GM20431 (cell line): ENCODE results near the gene FGF9.

Experiments used
- in situ Hi-C: fragments of 300-500 bp; cut with MseI, MboI; formaldehyde crosslinking; loops from one replicate; pipeline ENCODE4 v1.15.0; 2020; ENCODE audit warnings: low sequenced_read_pairs; ENCODE audit not compliant: unreplicated experiment

The FGF9 gene

DNA sequence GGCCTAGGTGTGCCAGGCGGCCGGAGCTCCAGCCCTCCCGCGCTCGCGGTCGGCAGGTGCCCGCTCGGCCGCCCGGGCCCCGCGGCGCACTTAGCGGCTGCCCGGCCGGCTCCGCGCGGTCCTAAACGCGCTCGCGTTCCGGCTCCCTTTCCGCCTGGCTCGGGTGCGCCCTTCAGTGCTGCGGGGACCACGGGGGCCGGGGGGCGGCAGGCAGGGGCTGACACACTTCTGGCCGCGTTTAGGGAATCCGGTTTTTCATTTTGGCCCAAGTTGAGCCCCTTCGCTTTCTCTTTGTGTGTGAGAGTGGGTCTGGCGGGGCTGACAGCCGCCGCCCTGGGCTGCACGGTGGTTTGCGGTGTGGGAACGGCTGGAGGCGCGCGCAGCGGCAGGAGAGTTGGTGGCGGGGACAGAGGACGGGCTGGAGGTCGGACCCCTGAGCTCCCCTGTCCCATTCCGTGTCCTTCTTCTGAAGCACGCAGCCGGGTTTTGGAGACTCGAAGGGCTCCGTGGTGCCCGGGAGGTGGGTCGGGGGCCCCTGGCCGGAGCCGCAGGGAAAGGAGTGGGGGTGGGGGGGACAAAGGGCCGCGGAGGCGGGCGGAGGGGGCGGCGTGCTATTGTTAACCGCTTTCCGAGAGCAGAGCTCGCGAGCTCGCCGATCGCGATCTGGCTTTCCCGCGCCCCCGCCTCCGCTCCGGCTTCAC lies 3.1 kb downstream of the FGF9 start:
- in situ Hi-C loops, result no loop called here

DNA sequence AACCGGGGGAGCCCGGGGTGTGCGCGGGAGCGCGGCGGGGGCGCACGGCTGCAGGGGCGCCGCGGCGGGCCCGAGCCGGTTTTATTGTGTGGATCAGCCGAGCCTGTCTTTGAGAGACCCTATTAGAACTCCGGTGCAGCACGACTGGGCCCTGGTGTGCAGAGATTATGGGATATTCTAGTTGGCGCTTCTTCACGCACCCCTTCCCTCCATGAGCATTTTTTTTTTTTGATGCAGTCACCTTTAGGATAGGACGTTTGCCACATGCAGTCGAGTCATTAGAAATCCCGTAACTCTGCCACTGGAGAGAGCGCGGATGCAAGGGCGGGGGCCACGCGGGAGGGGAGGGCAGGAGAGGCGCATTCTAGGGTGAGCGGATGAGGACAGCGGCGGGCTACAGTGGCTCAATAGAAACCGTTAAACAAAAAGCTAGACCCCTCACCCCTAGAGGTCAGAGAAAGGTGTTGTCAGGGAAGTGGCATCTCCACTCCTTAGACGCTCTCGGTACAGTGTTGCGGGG lies 3.7 kb downstream of the FGF9 start:
- in situ Hi-C loops, result no loop called here

DNA sequence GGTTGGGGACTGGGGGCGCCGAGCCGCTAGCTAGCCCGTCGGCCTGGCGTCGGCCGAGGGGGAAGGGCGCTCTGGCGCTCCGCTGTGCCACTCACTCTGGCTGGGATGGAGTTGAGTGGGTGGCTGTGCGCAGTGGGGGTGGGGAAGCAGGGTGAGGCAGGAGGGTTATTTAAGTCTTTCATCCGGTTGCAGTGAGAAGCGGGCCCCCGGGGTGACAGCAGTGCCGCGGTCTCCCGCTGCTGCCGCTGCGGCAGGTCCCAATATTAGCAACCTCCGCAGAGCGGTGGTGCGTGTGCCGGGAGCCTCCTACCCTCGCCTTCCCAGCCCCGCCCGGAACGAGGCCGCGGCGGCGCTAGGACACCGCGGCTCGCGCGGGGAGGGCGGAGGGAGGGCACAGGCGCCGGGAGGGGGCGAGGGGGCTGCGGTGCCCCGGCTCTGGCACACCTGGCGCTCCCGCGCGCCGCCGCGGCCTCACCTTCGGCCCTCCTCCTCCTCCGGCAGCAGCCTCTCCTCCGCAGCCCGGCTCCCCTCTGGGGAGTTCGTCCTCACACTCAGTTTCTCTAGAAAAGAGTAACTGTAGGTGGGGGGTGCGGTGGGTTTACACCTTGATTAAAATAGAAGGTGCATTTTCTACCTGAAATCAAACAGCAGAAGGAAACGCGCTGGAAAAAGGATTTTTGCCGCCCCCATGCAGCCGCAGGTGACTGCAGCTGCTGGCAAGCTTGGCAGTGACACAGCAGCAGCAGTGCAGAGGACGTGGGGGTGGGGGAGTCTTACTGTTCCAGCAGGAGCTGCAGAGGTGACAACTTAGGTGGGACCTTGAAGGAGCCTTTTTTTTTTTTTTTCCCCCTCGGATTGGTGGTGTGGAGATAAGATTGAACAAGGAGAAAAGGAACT lies 4.5 kb downstream of the FGF9 start:
- in situ Hi-C loops, result no loop called here

DNA sequence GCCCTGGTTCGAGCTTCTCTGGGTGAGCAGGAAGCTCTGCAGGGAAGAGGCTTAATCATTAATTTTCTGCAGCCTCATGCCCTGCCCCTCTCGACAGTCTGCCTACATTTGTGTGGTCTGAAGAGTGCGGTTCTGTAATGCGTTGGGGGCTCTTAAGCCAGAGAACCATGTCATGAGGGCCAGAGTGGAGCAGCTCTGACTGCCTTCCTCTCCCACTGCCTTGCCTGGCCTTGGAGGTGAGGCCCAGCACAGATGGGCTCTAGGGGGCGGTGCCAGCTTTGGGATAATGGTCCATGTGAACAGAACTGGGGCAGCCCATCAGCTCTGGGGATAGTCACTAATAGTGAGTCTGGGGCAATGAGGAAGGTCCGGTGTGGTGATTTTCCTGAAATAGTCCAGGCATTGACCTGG lies 5.7 kb downstream of the FGF9 start:
- in situ Hi-C loops, result no loop called here

DNA sequence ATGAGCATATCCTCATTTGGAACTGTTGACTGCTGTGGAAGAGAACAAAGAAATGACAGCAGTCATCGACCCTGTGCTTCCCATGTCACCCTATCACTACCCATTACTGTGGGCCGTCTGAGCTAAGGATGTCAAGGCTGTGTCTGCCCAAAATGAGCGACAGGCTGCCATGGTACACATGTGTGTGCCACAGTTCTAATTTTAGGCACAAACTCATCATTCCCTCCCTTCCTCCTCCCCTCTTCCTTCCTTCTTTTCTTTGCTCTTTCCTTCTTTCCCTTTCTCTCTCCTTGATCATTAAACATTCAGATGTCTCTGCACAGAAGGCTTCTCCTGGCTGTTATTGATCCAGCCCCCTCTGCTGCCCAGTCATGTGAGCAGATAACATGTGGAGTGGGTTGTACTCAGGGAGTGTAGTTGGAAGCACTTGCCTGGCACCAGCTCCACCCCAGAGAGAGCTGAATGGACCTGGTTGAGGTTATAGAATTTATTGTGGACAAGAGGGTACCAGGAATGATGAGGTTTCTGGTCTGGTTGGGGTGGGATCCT lies 6.3 kb downstream of the FGF9 start:
- in situ Hi-C loops, result no loop called here

DNA sequence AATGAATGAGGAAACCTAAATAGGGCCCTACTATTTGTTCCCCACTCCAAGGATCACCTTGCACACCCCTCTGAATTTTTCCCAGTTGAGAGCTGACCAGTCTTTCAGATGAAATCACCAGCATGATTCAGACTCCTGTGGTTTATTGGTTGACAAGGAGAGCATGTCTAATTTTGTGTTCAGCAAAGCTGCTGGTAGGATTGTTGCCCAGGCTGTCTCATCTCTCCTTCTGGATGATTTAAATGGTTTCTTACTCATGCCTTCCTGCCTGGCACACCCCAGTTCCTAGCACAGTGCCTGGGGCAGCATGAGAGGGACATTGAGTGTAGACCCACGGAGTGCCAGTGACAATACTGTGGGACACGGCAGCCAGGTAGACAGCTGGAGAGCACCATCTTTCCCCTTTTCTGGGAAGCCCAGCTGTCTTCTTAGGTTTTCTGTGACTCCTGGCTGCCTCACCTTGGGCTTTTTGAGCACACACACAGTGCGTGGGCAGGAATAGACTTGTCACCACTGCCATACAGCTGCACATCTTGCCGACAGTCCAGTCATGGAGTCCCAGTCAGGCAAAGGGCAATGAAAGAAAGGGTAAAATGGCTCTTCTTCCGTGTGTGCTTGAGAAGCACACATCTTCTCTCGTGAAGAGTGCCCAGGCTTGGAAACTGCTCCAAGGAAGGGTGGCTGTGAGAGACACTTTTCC lies 12.3 kb downstream of the FGF9 start:
- in situ Hi-C loops, result no loop called here

DNA sequence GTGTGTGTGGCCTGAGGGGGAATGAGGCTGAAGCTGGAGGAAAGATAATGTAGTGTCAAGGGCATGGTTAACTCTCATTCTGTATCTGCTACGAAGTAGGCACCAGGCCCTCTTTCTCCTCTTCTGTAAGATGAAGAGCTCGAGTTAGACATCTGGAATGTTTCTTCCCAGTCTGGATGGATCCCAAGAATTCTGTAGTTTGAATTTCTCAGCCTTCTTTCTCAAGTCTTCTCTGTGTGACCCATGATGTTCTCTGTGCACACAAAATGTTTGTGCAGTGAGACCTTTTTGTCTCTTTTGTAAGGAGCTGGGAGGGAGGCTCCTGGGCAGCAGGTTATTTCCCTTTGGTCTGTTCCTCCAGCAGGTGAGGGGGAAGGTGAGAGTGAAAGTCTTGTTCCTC lies 13.7 kb downstream of the FGF9 start:
- in situ Hi-C loops, result no loop called here

DNA sequence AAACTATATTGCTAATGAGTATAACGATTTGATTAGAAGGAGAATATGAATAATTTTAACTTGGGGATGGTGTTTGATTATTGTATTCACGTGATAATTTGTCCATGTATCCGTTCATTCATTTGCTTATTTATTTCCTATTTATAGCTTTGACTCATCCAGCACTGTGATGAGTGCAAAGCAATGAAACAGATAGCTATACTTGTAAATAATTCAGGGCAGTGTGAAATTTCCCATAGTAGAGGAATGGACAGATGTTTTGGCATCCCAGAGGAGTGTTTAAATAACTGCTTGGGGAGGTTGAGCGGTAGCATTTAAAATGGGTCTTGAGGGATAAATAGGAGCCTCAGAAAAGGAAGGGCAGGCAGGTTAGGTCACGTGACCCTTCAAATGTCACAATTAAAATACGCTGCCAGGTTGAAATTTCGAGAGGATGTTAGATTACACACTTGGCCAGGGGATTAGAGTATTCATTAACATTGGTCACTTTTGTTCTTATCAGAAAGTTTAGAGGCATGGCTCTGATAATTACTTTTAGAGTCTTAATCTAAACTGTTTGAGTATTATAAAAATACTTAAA lies 14.7 kb downstream of the FGF9 start:
- in situ Hi-C loops, result no loop called here

DNA sequence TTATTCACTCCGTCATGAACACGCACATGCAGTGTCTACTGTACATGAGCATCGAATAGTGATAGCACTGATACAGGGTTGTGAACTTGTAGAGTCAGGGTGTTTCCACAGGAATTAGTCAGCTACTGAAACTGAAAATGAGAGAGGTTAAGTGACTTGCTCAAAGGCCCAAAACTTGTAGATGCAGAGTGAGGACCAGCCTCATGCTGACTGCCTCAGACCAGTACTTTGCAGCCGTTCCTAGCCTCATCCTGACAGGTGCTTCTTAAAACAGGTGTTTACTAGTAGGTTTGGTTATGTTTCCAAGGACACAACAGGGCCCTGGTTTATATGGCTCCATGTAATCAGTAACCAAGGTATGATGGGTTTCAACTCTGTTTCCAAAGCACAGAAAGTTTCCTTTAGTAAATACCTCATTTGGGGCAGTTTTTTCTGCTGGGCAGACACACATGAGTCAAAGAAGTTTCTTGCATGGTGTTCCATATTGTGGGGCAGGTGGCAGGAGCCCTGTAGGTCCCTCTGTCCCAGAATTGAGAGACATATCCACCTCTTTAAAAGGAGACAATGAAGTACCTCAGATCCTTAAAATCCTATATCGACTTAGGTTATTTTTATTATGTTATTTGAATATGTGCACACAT lies 16.0 kb downstream of the FGF9 start:
- in situ Hi-C loops, result no loop called here

DNA sequence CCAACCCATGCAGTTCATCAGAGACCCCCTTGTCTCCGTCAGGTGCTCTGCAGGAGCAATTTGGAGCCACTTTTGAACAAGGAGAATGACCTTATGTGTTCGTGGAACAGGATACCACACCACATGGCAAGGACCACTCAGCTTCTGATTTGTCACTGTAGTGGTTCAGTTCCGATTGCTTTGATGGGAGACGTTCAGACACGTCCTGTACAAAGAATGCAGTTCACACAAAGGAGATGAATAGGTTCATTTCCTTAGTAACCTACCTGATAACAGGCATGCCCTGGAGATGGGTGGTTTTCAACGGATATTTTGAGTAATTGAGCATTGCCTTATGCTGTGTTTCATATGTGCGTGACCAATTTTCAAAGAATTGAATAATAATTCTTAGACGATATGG lies 17.2 kb downstream of the FGF9 start:
- in situ Hi-C loops, result no loop called here

DNA sequence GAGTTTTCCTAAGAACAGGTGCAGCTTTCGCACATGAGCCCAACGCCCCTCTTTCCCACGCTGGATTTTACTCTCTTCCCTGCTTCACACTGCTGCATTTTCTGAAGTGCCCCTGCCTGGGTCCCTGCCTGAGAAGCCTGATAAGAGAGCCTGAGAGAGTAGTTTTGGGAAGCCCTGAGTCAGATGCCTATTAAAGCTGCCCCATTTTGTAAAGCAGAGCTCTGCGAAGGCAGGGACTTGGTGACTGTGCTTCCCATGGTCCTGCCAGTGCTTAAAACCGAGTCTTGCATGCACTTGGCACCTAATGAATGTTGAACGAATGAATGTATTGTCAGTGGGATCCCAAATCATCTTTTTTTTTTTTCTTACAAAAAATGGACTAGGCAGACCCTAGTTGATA lies 18.2 kb downstream of the FGF9 start:
- in situ Hi-C loops, result no loop called here

DNA sequence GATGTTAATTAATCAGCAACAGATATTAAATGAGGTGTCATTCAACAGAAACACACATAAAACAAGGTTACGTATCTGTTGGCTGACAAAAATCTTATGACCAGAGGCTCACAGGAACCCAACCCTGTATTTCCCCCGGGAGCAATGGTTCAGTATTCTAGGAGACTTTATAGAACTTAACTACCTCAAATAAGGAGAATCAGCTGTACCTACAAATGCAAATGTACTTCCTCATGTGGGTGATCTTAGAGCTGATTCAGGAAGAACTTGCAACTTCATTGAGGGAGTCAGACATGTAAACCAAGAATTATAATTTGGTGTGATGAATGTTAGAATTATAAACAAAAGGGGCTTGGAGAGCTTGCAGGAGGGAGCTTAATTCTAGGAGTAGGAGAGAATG lies 20.1 kb downstream of the FGF9 start:
- in situ Hi-C loops, result no loop called here

DNA sequence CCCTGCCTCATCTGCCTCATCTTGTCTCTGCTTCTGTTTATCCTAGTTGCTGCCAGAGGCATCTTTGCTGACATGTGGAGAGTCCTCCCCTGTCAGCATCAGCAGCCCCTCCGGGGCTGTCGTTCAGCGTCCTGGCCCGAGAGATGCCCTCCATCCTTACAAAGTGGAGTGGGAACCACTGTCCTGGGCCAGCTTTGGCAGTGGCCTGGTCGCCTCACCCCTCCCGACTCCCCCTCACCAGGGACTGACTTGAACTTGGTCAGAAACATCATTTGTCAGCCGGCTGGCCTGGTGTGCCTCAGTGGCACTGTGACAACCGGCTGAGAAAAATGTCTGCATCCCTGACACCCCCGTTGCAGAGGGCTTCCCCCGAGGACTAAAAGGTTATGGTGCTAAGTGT lies 20.6 kb downstream of the FGF9 start:
- in situ Hi-C loops, result no loop called here

DNA sequence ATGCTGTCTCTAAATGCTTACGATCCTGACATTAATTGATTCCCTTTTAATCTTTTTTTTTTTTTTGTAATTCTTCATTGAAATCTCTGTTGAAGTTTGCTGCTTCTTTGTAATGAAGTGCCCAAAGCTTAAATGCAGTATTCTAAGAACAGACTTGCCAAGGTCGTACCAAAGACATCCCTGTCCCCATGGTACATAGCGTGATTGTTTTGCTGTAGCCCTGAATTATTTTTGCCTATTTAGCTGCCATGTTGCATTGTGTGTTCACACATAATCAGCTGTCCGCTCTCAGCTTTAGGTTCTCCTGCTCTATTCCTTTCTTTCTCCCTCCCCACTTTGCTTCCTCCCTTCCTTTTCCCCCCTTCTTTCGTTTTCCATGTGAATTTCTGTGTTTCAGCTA lies 21.1 kb downstream of the FGF9 start:
- in situ Hi-C loops, result no loop called here

DNA sequence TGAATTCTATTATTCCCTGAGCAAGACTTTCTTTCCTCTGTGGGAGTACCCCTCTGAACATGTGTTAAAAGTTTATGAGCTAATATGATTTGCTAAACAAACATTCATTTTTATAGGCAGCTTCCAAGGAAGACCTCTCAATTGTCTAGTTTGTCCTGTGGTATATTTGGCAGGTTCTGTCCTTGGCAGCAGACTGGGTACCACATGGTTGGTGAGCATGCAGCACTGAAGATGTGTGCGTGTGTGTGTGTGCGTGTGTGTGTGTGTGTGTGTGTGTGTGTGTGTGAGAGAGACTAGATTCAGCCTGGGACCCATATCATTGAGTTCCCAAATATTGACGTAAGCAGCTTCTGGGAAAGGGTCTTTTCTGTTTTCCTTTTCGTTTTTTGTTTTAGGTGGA lies 24.0 kb downstream of the FGF9 start:
- in situ Hi-C loops, result no loop called here

DNA sequence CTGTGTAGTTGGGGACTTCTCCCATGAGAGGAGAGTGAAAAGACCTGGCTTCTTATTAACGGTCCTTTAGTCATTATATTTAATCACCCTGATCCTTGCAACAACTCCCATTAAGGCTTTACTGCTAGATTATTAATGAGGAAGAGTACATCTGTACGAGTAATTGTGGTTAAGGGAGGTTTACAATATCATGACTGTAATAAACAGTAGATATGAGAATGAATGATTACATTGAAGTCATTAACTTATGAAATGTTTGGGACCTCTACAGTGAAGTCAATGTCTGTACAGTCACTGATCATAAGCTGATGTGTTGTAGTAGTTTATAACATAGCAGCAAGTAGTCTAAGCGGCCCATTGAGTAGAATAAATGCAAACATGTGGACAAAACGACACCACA lies 24.7 kb downstream of the FGF9 start:
- in situ Hi-C loops, result no loop called here

DNA sequence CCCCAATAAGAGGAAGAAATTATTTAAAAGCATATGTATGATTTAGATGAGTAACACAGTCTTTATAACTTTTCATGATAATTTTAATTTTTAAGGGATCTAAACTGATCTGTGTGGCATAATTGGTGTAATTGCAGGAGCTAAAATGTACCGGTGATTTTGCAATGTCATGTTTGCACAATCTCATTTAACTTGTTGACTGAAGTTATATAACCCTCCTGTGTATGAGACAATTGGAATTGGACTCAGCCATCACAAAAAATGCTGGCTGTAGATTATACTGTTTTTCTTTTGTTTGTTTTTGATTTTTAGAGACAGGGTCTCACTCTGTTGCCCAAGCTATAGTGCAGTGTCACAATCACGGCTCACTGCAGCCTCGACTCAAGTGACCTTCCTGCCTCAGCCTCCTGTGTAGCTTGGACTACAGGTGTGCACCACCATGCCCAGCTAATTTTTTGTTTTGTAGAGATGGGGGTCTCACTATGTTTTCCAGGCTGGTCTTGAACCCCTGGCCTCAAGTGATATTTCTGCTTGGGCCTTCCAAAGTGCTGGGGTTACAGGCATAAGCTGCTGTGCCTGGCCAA lies 26.1 kb downstream of the FGF9 start:
- in situ Hi-C loops, result no loop called here

DNA sequence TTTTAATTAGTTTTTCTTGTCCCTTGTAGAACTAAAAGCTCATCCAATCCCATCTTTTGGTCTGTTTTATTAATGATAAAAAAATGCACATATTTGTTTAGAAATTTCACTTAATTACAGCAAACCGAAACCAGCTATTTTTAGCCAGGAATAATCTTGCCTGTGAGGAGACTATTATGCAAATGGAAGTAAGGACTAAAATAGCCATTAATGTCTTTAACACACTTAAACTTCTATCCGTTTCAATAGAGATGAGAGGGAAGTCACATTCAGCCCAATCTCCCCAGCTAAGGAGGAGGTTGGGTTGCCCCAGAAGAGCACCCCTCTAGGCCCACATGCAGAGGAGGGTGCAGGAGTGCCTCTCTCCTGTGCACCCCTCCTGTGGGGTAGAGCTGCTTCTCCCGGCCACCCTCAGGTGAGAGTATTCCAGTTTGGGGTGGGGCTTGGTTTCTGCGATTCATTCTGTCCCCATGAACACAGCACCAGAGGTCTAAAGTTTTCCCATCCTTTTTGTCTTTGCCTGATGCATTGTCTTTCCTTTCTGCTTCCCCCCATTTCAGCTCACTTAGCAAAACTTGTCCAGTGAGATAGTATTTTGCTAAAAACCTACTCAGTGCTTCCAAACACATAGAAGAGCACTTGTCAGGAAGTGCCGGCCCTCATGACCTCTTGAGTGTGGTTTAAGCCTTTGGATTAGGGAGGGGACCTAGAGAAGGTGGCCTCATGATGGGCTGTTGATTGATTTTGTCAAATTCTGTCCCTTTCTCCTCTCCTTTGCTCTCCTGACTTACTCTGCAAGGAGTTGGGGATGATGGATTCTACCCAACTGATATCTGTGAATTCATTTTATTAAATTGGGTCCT lies 28.2 kb downstream of the FGF9 start:
- in situ Hi-C loops, result no loop called here
